HG03175 (cell line): Measurements from ENCODE around the gene SOD3.

Experiments
- ATAC-seq: cut with Tn5 transposase; IDR thresholded peaks from one replicate; pipeline ENCODE4 v1.9.1; 2021; ENCODE audit warnings: mild to moderate bottlenecking, moderate library complexity; ENCODE audit not compliant: unreplicated experiment

The SOD3 gene

DNA sequence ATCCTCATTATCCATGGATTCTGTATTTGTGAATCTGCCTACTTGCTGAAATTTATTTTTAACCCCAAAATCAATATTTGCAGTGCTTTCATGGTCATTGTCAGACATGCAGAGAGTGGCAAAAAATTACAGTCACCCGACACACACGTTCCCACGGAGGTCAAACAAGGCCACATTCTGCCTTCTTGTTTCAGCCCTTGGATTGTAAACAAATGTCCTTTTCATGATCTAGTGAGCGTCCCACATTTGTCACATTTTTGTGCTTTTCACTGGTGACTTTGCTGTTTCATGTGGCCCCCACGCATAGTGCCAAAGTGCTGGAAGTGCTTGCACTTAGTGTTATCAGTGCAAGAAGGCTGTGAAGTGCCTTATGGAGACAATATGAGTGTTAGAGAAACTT, 45.0 kb downstream of the SOD3 start:
- no peak for ATAC-seq

DNA sequence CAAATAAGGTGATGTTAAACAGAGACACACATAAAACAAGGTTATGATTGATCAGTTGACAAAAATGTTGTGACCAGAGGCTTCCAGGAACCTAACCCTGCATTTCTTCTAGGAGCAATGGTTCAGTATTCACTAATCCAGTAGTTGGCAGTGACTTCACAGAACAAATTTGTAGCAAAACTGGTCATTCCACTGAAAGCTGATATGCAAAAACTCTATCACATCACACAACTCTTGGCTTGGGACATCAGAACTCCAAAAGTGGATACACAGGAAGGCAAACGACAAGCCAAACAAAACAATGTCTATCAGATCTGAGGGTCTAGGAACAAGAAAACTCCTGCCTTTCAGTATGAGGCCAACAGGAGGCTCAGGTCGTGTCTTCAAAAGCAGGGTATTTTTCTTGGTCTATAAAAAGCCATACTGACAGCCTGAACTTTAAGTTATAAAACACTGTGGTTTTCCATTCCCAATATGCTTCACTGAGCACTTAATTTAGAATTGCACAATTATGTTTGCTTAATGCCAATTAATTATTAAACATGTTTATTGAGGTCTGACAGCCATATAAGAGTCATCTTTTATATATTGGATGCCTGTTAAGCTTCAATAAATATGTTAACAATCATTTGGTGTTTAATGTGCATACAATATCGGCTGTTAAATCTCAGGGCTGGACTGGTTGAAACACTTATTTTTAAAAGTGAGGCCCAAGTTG, 45.6 kb downstream of the SOD3 start:
- no peak for ATAC-seq

DNA sequence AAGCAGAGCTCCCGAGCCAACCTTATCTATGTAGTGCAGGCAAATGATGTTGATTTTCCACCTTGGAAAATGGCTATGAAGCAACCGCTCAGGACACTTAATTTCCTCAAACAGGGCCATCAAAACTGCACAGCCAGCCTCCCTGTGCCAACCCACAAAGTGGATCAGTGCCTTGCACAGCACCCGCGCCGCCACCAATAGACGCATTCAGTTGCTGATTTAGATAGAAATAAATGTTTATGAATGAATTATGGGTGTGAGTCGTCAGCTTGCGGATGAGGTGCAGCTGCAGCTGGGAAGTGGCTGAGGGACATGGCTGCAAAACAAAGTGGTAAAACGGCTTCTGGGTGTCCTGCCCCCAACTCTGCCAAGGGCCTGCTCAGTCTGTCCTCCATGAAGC, 47.0 kb downstream of the SOD3 start:
- ATAC-seq, result no peak

DNA sequence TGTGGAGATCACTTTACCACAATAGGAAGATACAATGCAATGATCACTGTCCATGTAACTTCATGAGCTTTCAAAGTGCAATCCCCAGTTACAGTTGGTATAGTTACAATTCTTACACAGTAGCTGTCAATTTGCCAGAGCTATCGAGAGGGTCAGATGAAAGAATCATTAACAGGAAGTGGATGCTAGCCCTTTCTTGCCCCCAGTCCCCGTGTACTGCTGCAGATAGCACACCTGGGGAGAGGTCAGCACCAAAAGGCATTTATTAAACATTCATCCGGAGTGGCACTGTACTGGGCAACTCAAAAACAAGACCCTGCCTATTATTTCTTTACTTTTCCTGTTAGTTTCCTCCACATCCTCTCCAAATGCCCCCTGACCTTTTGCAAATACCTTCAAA, 47.7 kb downstream of the SOD3 start:
- ATAC-seq, result no peak

DNA sequence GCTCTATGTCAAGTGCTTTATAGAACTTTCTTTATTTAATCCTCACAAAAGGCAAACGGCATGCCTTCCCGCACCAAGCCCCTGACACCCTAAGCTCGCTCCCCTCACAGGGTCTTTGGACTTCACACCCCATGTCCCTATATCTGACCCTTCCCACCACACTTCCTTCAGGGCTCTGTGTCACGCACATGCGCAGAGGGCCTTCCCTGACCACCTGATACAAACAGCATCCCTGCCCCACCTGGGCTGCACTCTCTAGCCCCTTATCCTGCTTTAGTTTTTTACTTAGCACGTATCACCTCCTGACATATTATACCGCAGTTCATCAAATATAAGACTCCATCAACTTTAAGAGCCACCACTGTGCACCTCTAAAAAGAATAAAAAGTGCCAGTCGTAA, 49.8 kb downstream of the SOD3 start:
- ATAC-seq, result no peak

DNA sequence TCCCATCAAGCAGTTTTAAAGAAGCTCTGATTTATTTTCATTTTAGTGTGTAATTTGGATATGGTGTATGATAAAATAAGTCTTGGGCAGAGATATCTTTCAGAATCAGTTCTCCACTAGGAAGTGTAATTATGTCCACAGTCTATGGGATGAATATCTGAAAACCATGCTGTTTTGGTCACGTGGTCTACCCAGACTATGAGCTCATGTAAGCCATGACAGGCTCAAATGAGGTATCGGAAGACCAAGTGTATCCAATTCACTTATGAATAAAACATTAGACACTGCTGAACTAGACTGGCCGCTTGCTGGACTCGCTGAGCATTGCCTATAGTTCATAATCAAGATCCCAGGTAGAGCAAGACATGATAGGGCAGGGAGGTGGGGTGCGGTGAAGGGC, 50.5 kb downstream of the SOD3 start:
- no peak for ATAC-seq

DNA sequence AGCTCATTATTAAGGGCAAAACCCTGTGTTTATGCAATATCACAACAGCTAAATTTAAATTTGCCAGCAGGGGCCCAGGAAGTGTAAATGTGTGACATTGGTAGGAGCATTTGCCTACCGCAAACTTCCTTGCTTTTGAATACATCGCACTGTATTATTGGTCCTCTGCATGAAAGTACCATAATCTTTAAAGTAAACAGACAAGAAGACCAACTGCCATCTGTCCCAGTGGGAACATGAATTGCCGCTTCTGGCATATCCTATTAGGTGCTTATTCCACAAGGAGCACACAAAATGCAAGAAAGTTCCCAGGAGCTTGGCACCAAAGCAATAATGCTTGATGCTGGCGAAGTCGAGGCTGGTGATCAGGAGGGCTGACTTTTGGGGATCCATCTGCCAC, 51.3 kb downstream of the SOD3 start:
- ATAC-seq, result no peak

DNA sequence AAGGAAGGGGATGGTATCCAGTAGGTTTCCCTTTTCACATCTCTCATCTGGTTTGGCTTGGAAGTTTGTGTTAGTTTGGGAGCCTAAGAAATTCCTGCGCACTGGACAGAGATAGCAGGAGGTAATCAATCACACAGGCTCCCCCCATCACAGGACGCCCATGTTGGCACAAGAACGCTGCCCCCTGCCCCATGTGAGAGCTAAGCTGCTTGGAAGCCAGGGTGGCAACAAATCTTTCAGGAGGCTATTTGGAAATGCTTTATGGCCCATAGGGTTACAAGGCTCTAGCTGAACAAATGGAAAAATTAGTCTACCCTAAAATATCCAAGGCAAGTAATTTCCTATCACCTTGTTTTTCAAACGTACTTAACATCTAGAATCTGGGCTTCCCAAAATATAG, 54.0 kb downstream of the SOD3 start:
- ATAC-seq, result no peak

DNA sequence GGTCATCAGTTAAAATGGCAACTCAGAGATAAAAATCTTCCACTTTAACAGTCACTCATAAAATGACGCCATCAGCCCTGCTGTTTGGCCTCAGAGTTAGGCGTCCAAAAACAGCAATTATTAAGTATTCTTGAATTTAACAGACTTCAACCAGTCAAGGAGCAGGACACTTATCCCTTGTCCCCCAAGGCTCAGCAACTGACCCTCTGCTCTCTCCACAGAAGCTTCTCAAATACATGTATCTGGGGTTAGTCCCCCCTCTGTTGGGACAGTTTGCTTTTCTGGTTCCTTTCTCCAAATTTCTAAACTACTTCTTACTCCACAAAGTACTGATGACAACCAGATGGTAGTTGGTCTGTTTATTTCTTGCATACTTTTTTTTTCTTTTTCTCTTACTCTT, 54.4 kb downstream of the SOD3 start:
- ATAC-seq, result no peak
